Panc1 (cell line): Measurements from ENCODE around the gene LAG3.

Experiments
- CTCF ChIP-seq: fragments of 450-650 bp; IDR thresholded peaks from 2 replicates; pipeline ENCODE4 v1.5.1; 2017; ENCODE audit warnings: mild to moderate bottlenecking
- POLR2AphosphoS5 ChIP-seq: IDR thresholded peaks from 2 replicates; pipeline ENCODE4 v1.6.1; 2012; ENCODE audit warnings: mild to moderate bottlenecking, low read depth, low read length, moderate library complexity

GRCh38 chr12:6826734-6827436 is 54.6 kb downstream of the LAG3 start:
- TF ChIP-seq CTCF = no peak
- no peak for TF ChIP-seq POLR2AphosphoS5
